OCI-M2 (cell line): ENCODE results near the gene IL18R1.

Source experiments
- DNase-seq: peaks from one replicate; lab custom pipeline; 2025; ENCODE audit not compliant: unreplicated experiment; lab: John Stamatoyannopoulos, UW

The IL18R1 gene

GRCh38 chr2:102427249-102427648 is 71.7 kb downstream of the IL18R1 start:
- no peak for DNase-seq

- no peak for DNase-seq
These were observed 73.0 kb downstream of the IL18R1 start for GRCh38 chr2:102428573-102428972.

GRCh38 chr2:102432386-102432785 is 76.8 kb downstream of the IL18R1 start:
- no peak for DNase-seq

- DNase-seq = no peak
These were observed 78.5 kb downstream of the IL18R1 start for GRCh38 chr2:102433973-102434654.

GRCh38 chr2:102434655-102435381 is 79.2 kb downstream of the IL18R1 start:
- no peak for DNase-seq

GRCh38 chr2:102435741-102436140 is 80.1 kb downstream of the IL18R1 start:
- DNase-seq = no peak

- DNase-seq = no peak
These were observed 80.7 kb downstream of the IL18R1 start for GRCh38 chr2:102436323-102436722.

- DNase-seq = no peak
These were observed 81.5 kb downstream of the IL18R1 start for GRCh38 chr2:102437122-102437521.

- DNase-seq = no peak
These were observed 82.5 kb downstream of the IL18R1 start for GRCh38 chr2:102438111-102438510.

GRCh38 chr2:102438578-102438977 is 83.0 kb downstream of the IL18R1 start:
- no peak for DNase-seq

GRCh38 chr2:102439065-102439695 is 83.6 kb downstream of the IL18R1 start:
- no peak for DNase-seq

GRCh38 chr2:102442967-102443828 is 87.6 kb downstream of the IL18R1 start:
- DNase-seq = no peak

GRCh38 chr2:102444233-102444632 is 88.6 kb downstream of the IL18R1 start:
- DNase-seq = no peak

GRCh38 chr2:102446936-102447335 is 91.3 kb downstream of the IL18R1 start:
- no peak for DNase-seq
